Fibroblast of gingiva (primary cell): Measurements from ENCODE around the gene MYBBP1A.

Experiments
- DNase-seq: peaks from one replicate; pipeline ENCODE4 v3.0.0-alpha.2; 2011; ENCODE audit warnings: low read depth

The MYBBP1A gene

GRCh38 chr17:4502466-4503154 lies 52.6 kb downstream of the MYBBP1A start:
- DNase-seq: no peak

GRCh38 chr17:4501295-4501949 lies 53.8 kb downstream of the MYBBP1A start:
- DNase-seq: no peak

GRCh38 chr17:4500191-4500571 lies 55.0 kb downstream of the MYBBP1A start:
- no peak for DNase-seq

GRCh38 chr17:4499431-4500190 lies 55.6 kb downstream of the MYBBP1A start:
- DNase-seq: no peak

GRCh38 chr17:4498461-4499397 lies 56.5 kb downstream of the MYBBP1A start, which contains the start of gene SPNS2:
SPNS2 (plus strand) TSS chr17:4498881; CDS start chr17:4499048, 167 bp downstream.
- DNase-seq: peak; percentile 10

- DNase-seq: no peak
Measured at GRCh38 chr17:4497101-4497824, 57.9 kb downstream of the MYBBP1A start.

GRCh38 chr17:4492721-4493561 lies 62.2 kb downstream of the MYBBP1A start:
- DNase-seq: no peak

GRCh38 chr17:4490637-4491061 lies 64.5 kb downstream of the MYBBP1A start:
- no peak for DNase-seq

GRCh38 chr17:4490109-4490591 lies 65.0 kb downstream of the MYBBP1A start:
- DNase-seq: no peak

GRCh38 chr17:4488989-4489595 lies 66.1 kb downstream of the MYBBP1A start:
- no peak for DNase-seq
